ENCODE results near the gene PXYLP1.

The PXYLP1 gene

GRCh38 chr3:141291559-141292355, 60.1 kb downstream of the PXYLP1 start:
- in situ Hi-C loops (cut with MboI; ENCODE audit: low sequenced_read_pairs), result no loop called here

DNA sequence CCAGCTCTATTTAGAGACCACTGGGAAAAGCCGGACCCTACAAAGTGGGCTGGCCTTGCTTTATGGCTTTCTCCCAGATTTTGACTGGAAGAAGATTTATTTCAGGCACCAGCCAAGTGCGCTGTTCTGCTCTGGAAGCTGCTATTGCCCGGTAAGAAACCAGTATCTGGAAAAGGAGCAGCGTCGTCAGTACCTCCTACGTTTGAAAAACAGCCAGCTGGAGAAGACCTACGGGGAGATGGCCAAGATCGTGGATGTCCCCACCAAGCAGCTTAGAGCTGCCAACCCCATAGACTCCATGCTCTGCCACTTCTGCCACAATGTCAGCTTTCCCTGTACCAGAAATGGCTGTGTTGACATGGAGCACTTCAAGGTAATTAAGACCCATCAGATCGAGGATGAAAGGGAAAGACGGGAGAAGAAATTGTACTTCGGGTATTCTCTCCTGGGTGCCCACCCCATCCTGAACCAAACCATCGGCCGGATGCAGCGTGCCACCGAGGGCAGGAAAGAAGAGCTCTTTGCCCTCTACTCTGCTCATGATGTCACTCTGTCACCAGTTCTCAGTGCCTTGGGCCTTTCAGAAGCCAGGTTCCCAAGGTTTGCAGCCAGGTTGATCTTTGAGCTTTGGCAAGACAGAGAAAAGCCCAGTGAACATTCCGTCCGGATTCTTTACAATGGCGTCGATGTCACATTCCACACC, 60.9 kb downstream of the PXYLP1 start:
- in situ Hi-C loops (cut with MboI; ENCODE audit: low sequenced_read_pairs), result no loop called here

DNA sequence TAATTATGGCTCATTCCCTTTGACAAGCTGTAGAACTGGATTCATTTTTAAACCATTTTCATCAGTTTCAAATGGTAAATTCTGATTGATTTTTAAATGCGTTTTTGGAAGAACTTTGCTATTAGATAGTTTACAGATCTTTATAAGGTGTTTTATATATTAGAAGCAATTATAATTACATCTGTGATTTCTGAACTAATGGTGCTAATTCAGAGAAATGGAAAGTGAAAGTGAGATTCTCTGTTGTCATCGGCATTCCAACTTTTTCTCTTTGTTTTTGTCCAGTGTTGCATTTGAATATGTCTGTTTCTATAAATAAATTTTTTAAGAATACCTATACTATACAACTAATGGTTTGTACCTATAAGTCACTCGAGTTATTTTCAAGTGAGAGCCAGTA, 62.7 kb downstream of the PXYLP1 start:
- in situ Hi-C loops (cut with MboI; ENCODE audit: low sequenced_read_pairs), result no loop called here

DNA sequence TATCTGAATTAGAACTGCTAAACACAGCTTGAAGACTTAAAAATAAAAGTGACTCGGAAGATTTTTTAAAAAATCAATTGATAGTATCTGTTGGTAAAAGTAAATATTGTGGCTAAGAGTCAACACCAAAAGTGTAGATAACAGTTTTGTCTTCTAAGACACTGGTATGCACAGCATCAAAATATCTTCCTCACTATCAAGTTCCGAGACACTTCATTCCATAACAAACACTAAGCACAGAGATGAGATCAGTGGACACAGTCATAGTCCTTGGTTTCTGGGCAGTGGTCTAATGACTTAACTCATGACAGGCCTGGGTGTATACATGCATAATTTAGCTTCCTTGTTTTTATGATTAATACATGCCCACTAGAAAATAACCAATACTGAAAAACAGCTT, 63.2 kb downstream of the PXYLP1 start:
- in situ Hi-C loops (cut with MboI; ENCODE audit: low sequenced_read_pairs), result no loop called here

GRCh38 chr3:141300426-141300825, 68.8 kb downstream of the PXYLP1 start:
- in situ Hi-C loops (cut with MboI; ENCODE audit: low sequenced_read_pairs), result loop anchor here (25.0 kb wide), 1 partner anchor 262 kb away; no protein-coding TSS in a partner anchor

GRCh38 chr3:141302364-141303141, 70.9 kb downstream of the PXYLP1 start:
- in situ Hi-C loops (cut with MboI; ENCODE audit: low sequenced_read_pairs), result loop anchor here (25.0 kb wide), 1 partner anchor 260 kb away; no protein-coding TSS in a partner anchor

- in situ Hi-C loops (cut with MboI; ENCODE audit: low sequenced_read_pairs), result loop anchor here (25.0 kb wide), 1 partner anchor 259 kb away; no protein-coding TSS in a partner anchor
Measured at GRCh38 chr3:141303481-141304223, 72.0 kb downstream of the PXYLP1 start.

DNA sequence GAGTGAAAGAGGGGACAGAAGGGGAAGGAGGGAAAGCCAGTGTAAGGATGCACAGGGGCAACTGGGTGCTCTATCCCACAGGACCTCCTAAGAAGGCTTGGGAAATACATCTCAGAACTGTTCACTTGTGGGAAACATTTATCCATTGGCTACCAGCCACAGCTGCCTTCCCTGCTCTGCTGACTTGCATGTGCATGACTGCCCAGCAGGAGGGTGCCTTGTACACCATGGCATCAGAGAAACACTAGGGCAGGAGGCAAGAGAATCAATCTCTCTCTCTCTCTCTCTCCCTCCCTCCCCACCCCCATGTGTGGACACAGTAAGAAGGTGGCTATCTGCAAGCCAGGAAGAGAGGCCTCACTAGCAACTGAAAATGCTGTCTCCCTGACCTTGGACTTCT, 73.8 kb downstream of the PXYLP1 start:
- in situ Hi-C loops (cut with MboI; ENCODE audit: low sequenced_read_pairs), result loop anchor here (25.0 kb wide), 1 partner anchor 257 kb away; no protein-coding TSS in a partner anchor

- in situ Hi-C loops (cut with MboI; ENCODE audit: low sequenced_read_pairs), result loop anchor here (25.0 kb wide), 1 partner anchor 256 kb away; no protein-coding TSS in a partner anchor
Measured at GRCh38 chr3:141306276-141306675, 74.7 kb downstream of the PXYLP1 start.

DNA sequence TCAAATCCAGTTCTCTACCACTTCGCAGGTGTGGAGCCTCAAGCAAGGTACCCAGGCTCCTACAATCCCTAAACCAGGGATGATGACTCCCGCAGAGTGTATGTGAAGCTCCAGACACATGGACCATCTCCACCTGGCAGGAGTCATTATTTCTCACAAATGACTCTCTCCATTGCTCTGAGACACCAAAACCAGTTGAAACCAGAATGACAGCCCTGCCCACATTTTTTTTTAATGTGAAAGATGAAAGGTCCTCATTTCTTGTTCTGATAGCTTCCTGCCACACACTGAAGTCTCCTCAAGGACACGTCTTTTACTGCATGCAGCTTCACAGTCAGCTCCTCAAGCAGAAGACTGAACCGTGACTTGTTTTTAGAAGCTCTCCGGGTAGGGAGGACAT, 75.3 kb downstream of the PXYLP1 start:
- in situ Hi-C loops (cut with MboI; ENCODE audit: low sequenced_read_pairs), result loop anchor here (25.0 kb wide), 1 partner anchor 255 kb away; no protein-coding TSS in a partner anchor

GRCh38 chr3:141307351-141308059, 75.9 kb downstream of the PXYLP1 start:
- in situ Hi-C loops (cut with MboI; ENCODE audit: low sequenced_read_pairs), result loop anchor here (25.0 kb wide), 1 partner anchor 255 kb away; no protein-coding TSS in a partner anchor

DNA sequence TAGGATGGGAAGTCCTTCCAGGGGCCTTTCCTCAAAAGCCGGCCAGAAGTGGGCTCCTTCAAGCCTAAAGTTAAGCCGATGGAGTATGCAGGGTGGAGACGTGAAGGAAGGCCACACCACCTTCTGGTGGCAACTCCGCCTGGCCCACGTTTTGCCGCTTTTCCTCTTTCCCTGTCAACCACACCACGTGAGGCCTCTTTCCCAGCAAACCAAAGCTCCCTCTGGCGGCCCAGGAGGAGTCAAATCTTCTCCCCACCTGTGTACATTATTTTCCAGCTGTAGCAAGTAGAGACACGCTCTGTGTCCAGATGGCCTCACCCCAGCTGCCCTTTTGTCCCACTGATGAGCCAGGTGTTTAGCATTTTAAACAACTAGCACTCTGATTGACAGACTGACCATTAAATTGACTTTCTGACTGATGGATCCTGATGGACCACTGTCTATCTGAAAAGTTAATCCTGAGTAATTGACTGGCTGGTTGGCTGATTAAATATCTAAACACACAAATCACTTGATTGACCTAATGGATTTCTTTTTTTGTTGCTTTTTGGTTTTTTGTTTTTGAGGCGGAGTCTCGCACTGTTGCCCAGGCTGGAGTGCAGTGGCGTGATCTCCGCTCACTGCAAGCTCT, 77.1 kb downstream of the PXYLP1 start:
- in situ Hi-C loops (cut with MboI; ENCODE audit: low sequenced_read_pairs), result loop anchor here (25.0 kb wide), 1 partner anchor 254 kb away; no protein-coding TSS in a partner anchor

DNA sequence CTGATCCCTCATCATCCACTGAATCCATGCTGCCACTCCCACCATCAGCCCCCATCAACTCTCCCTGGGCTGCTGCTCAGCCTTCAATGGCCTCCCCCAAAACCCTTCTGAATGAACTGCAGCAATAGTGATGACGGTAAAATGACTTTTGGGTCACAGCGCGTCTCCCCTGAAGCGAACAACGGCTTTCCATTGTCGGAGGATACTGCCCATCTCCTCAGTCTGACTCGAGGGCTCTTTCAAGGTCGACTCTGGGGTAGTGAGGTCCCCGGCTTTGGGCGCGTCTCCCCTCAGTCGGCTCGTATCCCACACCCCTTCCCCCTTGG, 79.5 kb downstream of the PXYLP1 start:
- in situ Hi-C loops (cut with MboI; ENCODE audit: low sequenced_read_pairs), result loop anchor here (10.0 to 25.0 kb wide), 2 partner anchors 134 to 251 kb away; no protein-coding TSS in a partner anchor

DNA sequence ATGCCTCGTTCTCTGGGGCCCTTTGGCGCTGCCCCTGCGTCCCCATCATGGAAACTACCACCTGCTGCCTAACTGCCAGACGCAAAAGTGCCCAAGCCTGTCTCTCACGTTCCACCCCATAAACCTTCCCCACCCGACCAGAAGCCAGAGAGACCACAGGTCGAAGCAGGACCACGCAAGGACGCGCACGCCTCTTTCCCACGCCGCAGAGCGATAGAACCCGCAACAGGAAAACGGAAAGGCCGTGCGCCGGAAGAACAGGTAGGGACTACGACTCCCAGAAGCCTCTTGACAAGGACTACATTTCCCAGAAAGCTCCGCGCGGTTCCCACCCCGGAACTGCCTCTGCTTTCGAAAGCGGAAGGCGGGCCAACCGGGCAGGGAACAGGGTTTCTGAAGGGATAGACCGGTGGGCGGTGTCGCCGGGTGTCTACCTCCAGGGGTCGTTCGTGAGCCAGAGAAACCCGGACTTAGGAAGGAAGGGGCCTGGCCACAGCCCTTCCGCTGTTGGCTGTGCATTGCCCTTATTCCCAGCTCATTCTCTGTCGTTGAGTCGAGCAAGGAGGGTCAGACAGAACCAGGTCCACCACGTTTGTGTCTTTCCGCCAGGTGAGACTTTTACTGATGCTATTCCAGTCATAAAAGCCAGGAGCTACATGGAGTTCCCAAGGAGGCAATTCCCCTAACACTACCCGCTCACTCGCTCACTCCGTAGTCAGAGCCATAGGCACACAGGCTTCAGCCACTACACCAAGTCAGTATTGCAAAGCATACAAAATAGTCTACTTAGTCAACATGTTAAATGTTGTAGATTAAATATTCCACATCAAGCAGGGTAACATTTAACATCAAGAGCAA, 80.1 kb downstream of the PXYLP1 start:
- in situ Hi-C loops (cut with MboI; ENCODE audit: low sequenced_read_pairs), result loop anchor here (10.0 to 25.0 kb wide), 2 partner anchors 133 to 251 kb away; no protein-coding TSS in a partner anchor

GRCh38 chr3:141312354-141313092, 80.9 kb downstream of the PXYLP1 start:
- in situ Hi-C loops (cut with MboI; ENCODE audit: low sequenced_read_pairs), result loop anchor here (10.0 to 25.0 kb wide), 2 partner anchors 132 to 250 kb away; no protein-coding TSS in a partner anchor

DNA sequence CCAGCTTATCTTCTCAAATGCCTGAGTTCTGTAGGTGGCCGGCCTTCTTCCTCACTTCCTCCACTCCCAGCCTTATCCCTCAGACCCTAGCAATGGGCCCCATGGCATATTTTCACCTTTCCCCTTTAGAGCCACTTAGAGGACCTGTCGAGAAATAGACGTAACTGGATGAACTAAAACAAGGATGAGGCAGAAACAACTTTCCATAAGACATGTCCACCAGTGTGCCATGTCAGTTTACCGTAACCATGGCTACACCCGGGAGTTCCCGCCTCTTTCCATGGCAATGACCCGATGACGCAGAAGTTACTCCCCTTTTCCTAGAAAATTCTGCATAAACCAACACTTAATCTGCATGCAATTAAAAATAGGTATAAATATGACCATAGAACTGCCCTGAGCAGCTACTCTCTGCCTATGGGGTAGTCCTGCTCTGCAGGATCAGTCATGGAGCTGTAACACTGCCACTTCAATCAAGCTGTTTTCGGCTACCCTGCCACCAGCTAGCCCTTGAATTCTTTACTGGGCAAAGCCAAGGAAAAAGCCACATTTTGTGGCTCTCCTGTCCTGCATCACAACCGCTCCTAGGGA, 81.6 kb downstream of the PXYLP1 start:
- in situ Hi-C loops (cut with MboI; ENCODE audit: low sequenced_read_pairs), result loop anchor here (10.0 to 25.0 kb wide), 2 partner anchors 132 to 249 kb away; no protein-coding TSS in a partner anchor

- in situ Hi-C loops (cut with MboI; ENCODE audit: low sequenced_read_pairs), result loop anchor here (10.0 to 25.0 kb wide), 2 partner anchors 130 to 248 kb away; no protein-coding TSS in a partner anchor
Measured at GRCh38 chr3:141314415-141314814, 82.8 kb downstream of the PXYLP1 start.

All from HL-60/S4 treated with retinoic acid at 250 ng/mL for 4 days and 3 days (cell line).